ENCODE data around the gene NPC1. TPM values are rescaled to one million over a fixed set of nuclear protein-coding genes. Genes with fewer than 3 reads are reported as not detected.

Gene NPC1
- total RNA-seq, 3 donors from 2014 or later, result 35.5 to 51.0 (median 41.2) TPM

GRCh38 chr18:23503963-23504344 is 82.4 kb downstream of the NPC1 start:
- H3K4me3 ChIP-seq, result peak overlapping the region; percentile 97
- intact Hi-C loops (cut with DNase I, micrococcal nuclease), result no loop called here
- DNase-seq, result no peak

DNA sequence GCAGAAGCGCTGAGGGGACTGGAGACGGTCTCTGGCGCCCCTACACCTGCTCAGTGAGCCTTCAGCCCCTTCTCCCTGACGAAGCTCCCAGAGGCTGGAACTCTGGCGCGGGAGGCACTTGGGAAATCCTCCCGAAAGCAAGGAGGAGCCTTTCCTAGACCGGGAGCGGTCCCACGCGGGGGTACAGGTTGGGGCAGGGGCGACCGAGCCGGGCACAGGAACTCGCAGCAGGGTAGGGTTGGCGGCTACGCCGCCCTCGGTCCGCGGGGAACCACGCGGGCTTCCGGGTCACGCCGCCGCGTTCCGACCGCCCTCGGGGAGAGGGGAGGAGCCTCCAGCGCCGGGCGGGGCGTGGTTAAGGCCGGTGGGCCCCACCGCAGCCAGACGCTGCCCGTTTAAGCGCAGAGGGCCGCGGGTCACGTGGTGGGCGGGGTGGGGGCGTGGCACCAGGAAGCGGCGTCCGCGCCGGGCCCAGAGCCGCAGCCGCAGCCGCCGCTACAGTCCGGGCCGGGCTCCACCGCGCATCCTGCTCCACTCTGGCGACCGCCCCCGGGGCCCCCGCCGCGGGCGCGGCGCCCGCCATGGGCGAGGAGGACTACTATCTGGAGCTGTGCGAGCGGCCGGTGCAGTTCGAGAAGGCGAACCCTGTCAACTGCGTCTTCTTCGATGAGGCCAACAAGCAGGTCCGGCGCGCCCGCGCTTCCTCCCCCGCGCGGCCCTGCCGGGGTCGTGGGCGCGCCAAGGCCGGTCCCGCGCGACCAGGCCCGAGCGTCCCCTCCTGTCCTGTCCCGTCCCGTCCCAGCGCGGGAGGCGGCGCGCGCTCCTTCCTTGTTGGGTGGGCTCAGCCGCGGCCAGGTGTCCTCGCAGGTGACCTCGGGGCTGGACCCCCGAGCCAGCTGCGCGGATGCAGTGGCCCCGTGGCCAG is 83.0 kb downstream of the NPC1 start, which contains the start of gene RMC1:
TSS of gene RMC1 (plus strand) at position 474 of the 925 bp plus-strand sequence. CDS start at position 582, 108 bp downstream.
- Histone ChIP-seq H3K4me1 (ENCODE audit: low read depth) (peaks cover 15% of the 10 kb centered on the region), H3K4me3 (peak within 1 kb of the TSS; percentile 97), H3K9me3 (no peaks in the 10 kb centered on the region), H3K36me3 (ENCODE audit: low read depth) (no peaks in the 10 kb centered on the region)
- intact Hi-C loops (cut with DNase I, micrococcal nuclease), result no loop called here
- DNase-seq (peak; percentile 98 to 100 (median 99)), ATAC-seq (peak; percentile 96)
- TF ChIP-seq CTCF (IDR thresholded peaks at IDR 0.05), result no peak

More at GRCh38 chr18:23503963-23504344, 82.4 kb downstream of the NPC1 start:
- no peaks in the 10 kb centered on the region for H3K9me3 ChIP-seq
- no peaks in the 10 kb centered on the region for H3K36me3 ChIP-seq (ENCODE audit: low read depth)
- TF ChIP-seq CTCF (IDR thresholded peaks at IDR 0.05), result no peak
- H3K4me1 ChIP-seq (ENCODE audit: low read depth), result peaks cover 15% of the 10 kb centered on the region
- no peak for ATAC-seq

GRCh38 chr18:23502516-23503037 is 83.7 kb downstream of the NPC1 start:
- no peak for TF ChIP-seq CTCF (IDR thresholded peaks at IDR 0.05)
- H3K4me1 ChIP-seq (ENCODE audit: low read depth), result peaks cover 15% of the 10 kb centered on the region
- DNase-seq, result no peak
- H3K36me3 ChIP-seq (ENCODE audit: low read depth), result no peaks in the 10 kb centered on the region
- no peaks in the 10 kb centered on the region for H3K9me3 ChIP-seq
- intact Hi-C loops (cut with DNase I, micrococcal nuclease), result no loop called here
- H3K4me3 ChIP-seq, result peak overlapping the region; percentile 97
- ATAC-seq, result no peak

DNA sequence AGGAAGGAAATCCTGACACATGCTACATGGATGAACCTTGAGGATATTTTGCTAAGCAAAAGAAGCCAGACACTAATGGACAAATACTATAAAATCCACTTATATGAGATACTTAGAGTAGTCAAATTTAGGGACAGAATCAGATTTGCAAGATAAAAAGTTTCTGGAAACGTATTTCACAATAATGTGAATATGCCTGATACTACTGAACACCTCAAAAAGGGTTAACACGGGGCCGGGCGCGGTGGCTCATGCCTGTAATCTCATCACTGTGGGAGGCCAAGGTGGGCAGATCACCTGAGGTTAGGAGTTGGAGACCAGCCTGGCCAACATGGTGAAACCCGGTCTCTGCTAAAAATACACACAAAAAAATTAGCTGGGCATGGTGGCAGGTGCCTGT is 84.7 kb downstream of the NPC1 start:
- Histone ChIP-seq H3K4me1 (ENCODE audit: low read depth) (peaks cover 15% of the 10 kb centered on the region), H3K4me3 (no peak overlapping the region), H3K36me3 (ENCODE audit: low read depth) (no peaks in the 10 kb centered on the region), H3K9me3 (no peaks in the 10 kb centered on the region)
- intact Hi-C loops (cut with DNase I, micrococcal nuclease), result no loop called here
- DNase-seq (no peak), ATAC-seq (no peak)
- TF ChIP-seq CTCF (IDR thresholded peaks at IDR 0.05), result no peak

DNA sequence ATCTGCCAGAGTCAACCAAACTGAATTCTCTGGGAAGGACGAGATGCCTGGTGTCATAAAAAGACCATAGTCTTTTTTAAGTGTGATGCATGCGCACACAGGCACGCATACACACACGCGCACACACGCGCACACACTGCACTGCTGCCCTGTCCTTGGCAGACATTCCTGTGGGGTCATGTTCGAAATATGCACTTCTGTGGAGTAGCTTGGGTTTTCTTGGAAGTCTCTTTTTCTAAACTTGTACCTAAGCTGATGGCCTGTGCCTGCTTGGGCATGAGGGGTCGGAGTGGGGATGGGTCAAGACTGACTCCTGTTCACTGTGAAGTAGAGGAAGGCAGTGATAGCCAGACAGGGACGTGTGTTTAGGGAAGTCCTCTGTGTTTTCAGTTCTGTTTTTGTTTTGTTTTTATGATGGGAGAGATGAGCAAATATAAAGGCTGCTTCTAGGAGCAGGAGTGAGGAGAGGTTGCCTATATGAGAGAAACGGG is 87.0 kb downstream of the NPC1 start:
- intact Hi-C loops (cut with DNase I, micrococcal nuclease), result no loop called here
- Histone ChIP-seq H3K36me3 (ENCODE audit: low read depth) (no peaks in the 10 kb centered on the region), H3K9me3 (no peaks in the 10 kb centered on the region), H3K4me3 (no peak overlapping the region), H3K4me1 (ENCODE audit: low read depth) (peaks cover 3% of the 10 kb centered on the region)
- TF ChIP-seq CTCF (IDR thresholded peaks at IDR 0.05), result no peak
- no peak for ATAC-seq
- DNase-seq, result no peak

Data from mucosa of descending colon (tissue), 3 donors.